ENCODE results near the gene OR2T1.
"Not testable (repeated sequence)": the region's sequence is repeated elsewhere in the genome, so short reads cannot be mapped to it uniquely, and the experiment has no call there.

Gene OR2T1

GRCh38 chr1:248448409-248449074, 45.7 kb downstream of the OR2T1 start:
- DNase-seq (ENCODE audit: low read depth); H3K4me3 ChIP-seq (replicated peaks; ENCODE audit: low read depth, low read length): not testable (repeated sequence)

GRCh38 chr1:248449821-248450465, 47.1 kb downstream of the OR2T1 start:
- not testable (repeated sequence) for H3K4me3 ChIP-seq (replicated peaks; ENCODE audit: low read depth, low read length); DNase-seq (ENCODE audit: low read depth)

- H3K4me3 ChIP-seq (replicated peaks; ENCODE audit: low read depth, low read length); DNase-seq (ENCODE audit: low read depth): not testable (repeated sequence)
Observed at GRCh38 chr1:248450466-248451145, 47.8 kb downstream of the OR2T1 start.

GRCh38 chr1:248453619-248454018, 50.8 kb downstream of the OR2T1 start:
- not testable (repeated sequence) for DNase-seq (ENCODE audit: low read depth); H3K4me3 ChIP-seq (replicated peaks; ENCODE audit: low read depth, low read length)

GRCh38 chr1:248455045-248455444, 52.2 kb downstream of the OR2T1 start:
- DNase-seq (ENCODE audit: low read depth); H3K4me3 ChIP-seq (replicated peaks; ENCODE audit: low read depth, low read length): not testable (repeated sequence)

- not testable (repeated sequence) for H3K4me3 ChIP-seq (replicated peaks; ENCODE audit: low read depth, low read length); DNase-seq (ENCODE audit: low read depth)
Observed at GRCh38 chr1:248456635-248457034, 53.8 kb downstream of the OR2T1 start.
